GM23248 (cell line): ENCODE results near the gene ARHGEF25. TPM values are rescaled to one million over a fixed set of nuclear protein-coding genes. Genes with fewer than 3 reads are reported as not detected.

Experiments used
- DNase-seq: peaks from one replicate; pipeline ENCODE4 v3.0.0-alpha.2; 2015
- H2AFZ ChIP-seq: fragments of 200-600 bp; sonication (generic); 2 replicates; pipeline ENCODE4 v1.6.1; 2016; ENCODE audit warnings: antibody characterized with exemption
- H3F3A ChIP-seq: fragments of 200-600 bp; sonication (generic); 2 replicates; pipeline ENCODE4 v1.6.1; 2016; ENCODE audit warnings: mild to moderate bottlenecking, antibody characterized with exemption, mixed run types; ENCODE audit not compliant: insufficient read depth
- H3K27ac ChIP-seq: fragments of 200-600 bp; sonication (generic); 2 replicates; pipeline ENCODE4 v1.5.1; 2016; ENCODE audit warnings: mild to moderate bottlenecking
- H3K27me3 ChIP-seq: fragments of 200-600 bp; sonication (generic); replicated peaks from 2 replicates; pipeline ENCODE4 v1.6.1; 2016; ENCODE audit warnings: mild to moderate bottlenecking; ENCODE audit not compliant: insufficient read depth
- H3K36me3 ChIP-seq: fragments of 200-600 bp; sonication (generic); 2 replicates; pipeline ENCODE4 v1.6.1; 2016; ENCODE audit warnings: low read depth, mild to moderate bottlenecking
- H3K4me1 ChIP-seq: fragments of 200-600 bp; sonication (generic); 2 replicates; pipeline ENCODE4 v1.6.1; 2016; ENCODE audit warnings: mild to moderate bottlenecking; ENCODE audit not compliant: insufficient read depth
- H3K4me2 ChIP-seq: fragments of 200-600 bp; sonication (generic); one replicate; pipeline ENCODE4 v1.6.1; 2016; ENCODE audit warnings: mild to moderate bottlenecking; ENCODE audit not compliant: unreplicated experiment
- H3K4me3 ChIP-seq: fragments of 200-600 bp; sonication (generic); 2 replicates; pipeline ENCODE4 v1.5.1; 2016; ENCODE audit warnings: mild to moderate bottlenecking
- H3K79me2 ChIP-seq: fragments of 200-600 bp; sonication (generic); 2 replicates; pipeline ENCODE4 v1.6.1; 2016; ENCODE audit warnings: mild to moderate bottlenecking; ENCODE audit not compliant: insufficient read depth
- H3K9ac ChIP-seq: fragments of 200-600 bp; sonication (generic); 2 replicates; pipeline ENCODE4 v1.6.1; 2016; ENCODE audit warnings: mild to moderate bottlenecking
- H3K9me2 ChIP-seq: fragments of 200-600 bp; sonication (generic); 2 replicates; pipeline ENCODE4 v1.6.1; 2016; ENCODE audit warnings: mixed run types, mild to moderate bottlenecking, moderate library complexity; ENCODE audit not compliant: insufficient read depth
- H3K9me3 ChIP-seq: fragments of 200-600 bp; sonication (generic); one replicate; pipeline ENCODE4 v1.6.1; 2017; ENCODE audit warnings: low read depth
- H4K20me1 ChIP-seq: fragments of 200-600 bp; sonication (generic); 2 replicates; pipeline ENCODE4 v1.6.0; 2016; ENCODE audit not compliant: insufficient read depth
- EZH2 ChIP-seq: fragments of 200-600 bp; sonication (generic); IDR thresholded peaks from 2 replicates; pipeline ENCODE4 v1.6.1; 2018; ENCODE audit warnings: antibody characterized with exemption, mild to moderate bottlenecking; ENCODE audit not compliant: insufficient read depth, poor library complexity, severe bottlenecking
- EZH2phosphoT487 ChIP-seq: fragments of 200-600 bp; sonication (generic); IDR thresholded peaks from 2 replicates; pipeline ENCODE4 v1.6.1; 2018; ENCODE audit warnings: antibody characterized with exemption, moderate library complexity, mild to moderate bottlenecking, low read depth; ENCODE audit not compliant: insufficient read depth
- WGBS, 2 experiments: methylation state at CpG; one replicate each; pipeline ENCODE4 v1.1.6; 2015 to 2017; ENCODE audit warnings: low lambda C conversion rate in 2 of 2, low coverage in 1 of 2; ENCODE audit errors: missing lambda C conversion rate in 2 of 2; 5-methylcytosine and 5-hydroxymethylcytosine counted together
- in situ Hi-C: fragments of 300-500 bp; cut with MboI; formaldehyde crosslinking; loops from 2 replicates; pipeline ENCODE4 v1.15.0; 2020
- polyA plus RNA-seq: library from polyadenylated mRNA; unstranded; fragments of >200 nt; fragmentation: Nextera tagmentation; extraction: Ambion mirVana; gene quantifications from 2 replicates; pipeline ENCODE4 v1.2.1, GENCODE V29; 2016
- total RNA-seq: library from RNA; depleted of rRNA; stranded (reverse); fragments of >200 nt; shearing (Covaris generic); gene quantifications from 2 replicates; pipeline ENCODE4 v1.2.3, GENCODE V29; 2014

Gene ARHGEF25
- total and polyA plus RNA-seq, 2 experiments from 2014 or later, result 0.60 to 24.2 TPM

DNA sequence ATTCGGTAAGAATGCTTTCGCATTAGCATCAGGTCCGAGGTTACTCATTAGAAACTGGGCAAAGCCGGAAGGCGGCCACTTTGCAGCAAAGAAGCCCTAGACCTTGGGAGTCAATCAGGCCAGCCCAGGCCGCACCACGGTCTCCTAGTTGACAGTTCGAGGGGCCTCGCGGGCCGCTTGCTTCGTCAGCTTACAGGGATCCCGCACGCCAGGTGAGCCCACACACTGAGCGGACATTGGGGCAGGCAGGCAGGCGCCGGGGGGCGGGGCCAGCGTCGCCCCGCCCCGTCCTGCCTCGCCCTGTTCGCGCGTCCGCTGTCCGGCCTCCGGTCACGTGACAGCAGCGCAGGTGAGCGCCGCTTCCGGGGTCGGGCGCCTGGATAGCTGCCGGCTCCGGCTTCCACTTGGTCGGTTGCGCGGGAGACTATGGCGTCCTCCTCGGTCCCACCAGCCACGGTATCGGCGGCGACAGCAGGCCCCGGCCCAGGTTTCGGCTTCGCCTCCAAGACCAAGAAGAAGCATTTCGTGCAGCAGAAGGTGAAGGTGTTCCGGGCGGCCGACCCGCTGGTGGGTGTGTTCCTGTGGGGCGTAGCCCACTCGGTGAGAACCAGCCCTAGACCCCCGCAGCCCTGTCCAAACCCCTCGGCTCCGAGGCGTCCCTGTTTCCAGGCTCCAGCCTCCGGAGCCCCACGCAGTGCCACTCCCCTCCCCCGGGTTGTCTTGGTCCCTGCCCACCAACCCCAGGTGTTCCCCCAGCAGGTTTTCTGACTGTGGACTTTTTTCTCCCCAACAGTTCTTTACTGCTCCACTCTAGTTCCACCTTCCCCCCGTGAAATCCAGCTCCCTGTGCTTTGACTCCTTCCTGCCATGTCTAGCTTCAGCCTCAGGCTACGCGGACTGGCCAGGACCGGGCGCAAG, 20.1 kb upstream of the ARHGEF25 start, which contains the start of gene PIP4K2C:
Gene PIP4K2C (plus strand): TSS at position 329 of the 918 bp plus-strand sequence. CDS start 98 bp downstream, at position 427.
- H3K36me3 ChIP-seq, result no peaks in the 10 kb centered on the region; the same call in 1 of the 2 replicates
- peak within 1 kb of the TSS; percentile 95 for H2AFZ ChIP-seq
- no peaks in the 10 kb centered on the region for H3K9me3 ChIP-seq
- peaks cover 6% of the 10 kb centered on the region; the same call in 1 of the 2 replicates for H3K27me3 ChIP-seq
- peak within 1 kb of the TSS; percentile 94 for H3K4me2 ChIP-seq
- WGBS, 2 experiments, result 3 to 4% methylated on average over 52 to 66 of the region's 69 CpGs
- no peak within 1 kb of the TSS for H3K27ac ChIP-seq
- H3K4me1 ChIP-seq, result peaks cover 15% of the 10 kb centered on the region
- peak within 1 kb of the TSS; percentile 78 for H3K9ac ChIP-seq
- H3K9me2 ChIP-seq, result no peaks in the 10 kb centered on the region
- in situ Hi-C loops, result no loop called here
- H3F3A ChIP-seq, result 0 out of 2 replicates have a peak, but pooled peaks cover 5% of the 10 kb centered on the region
- DNase-seq, result peak; percentile 78
- H3K79me2 ChIP-seq, result no peaks in the 10 kb centered on the region
- peak within 1 kb of the TSS; percentile 94 for H3K4me3 ChIP-seq
- TF ChIP-seq EZH2 (no peak), EZH2phosphoT487 (no peak)
- H4K20me1 ChIP-seq, result no peaks in the 10 kb centered on the region

DNA sequence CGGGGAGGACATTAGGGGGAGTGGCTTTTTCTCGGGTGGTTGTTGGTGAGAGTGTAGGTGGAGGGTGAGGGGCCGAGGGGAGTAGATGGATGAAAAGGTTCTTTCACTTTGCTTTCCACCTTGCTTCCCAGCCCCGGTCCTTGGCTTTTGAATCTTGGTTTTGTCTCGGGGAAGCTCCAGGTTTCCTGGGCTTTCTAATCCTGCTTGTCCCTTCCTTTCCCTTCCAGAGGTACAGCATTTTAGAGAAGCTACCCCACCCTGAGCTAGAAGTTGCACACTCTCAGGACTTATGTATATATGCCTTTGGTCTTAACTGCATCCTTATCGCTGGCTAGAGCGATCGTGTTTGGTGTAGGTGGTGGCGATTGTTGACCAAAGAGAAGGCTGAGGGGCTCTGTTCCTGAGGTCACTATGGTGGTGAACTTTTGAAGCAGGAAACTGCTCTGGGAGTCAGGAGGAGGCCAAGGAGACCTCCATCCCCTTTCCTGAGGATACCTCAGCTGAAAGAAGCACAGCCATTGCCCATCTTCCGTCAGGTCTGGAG, 19.4 kb upstream of the ARHGEF25 start:
- Histone ChIP-seq H3K4me1 (peaks cover 15% of the 10 kb centered on the region), H3K27me3 (peaks cover 6% of the 10 kb centered on the region; the same call in 1 of the 2 replicates), H2AFZ (peak overlapping the region; percentile 95), H3K9me2 (no peaks in the 10 kb centered on the region), H3K4me2 (peak overlapping the region; percentile 94), H3K27ac (no peak overlapping the region), H3K36me3 (peaks cover 4% of the 10 kb centered on the region; the same call in 1 of the 2 replicates), H3K9me3 (no peaks in the 10 kb centered on the region), H3K4me3 (peak overlapping the region; percentile 94), H4K20me1 (no peaks in the 10 kb centered on the region), H3K9ac (peak overlapping the region; percentile 78), H3F3A (0 out of 2 replicates have a peak, but pooled peaks cover 5% of the 10 kb centered on the region), H3K79me2 (no peaks in the 10 kb centered on the region)
- TF ChIP-seq EZH2 (no peak), EZH2phosphoT487 (no peak)
- DNase-seq, result no peak
- 51 to 52% methylated on average over 10 of the region's 10 CpGs for WGBS, 2 experiments
- in situ Hi-C loops, result no loop called here

DNA sequence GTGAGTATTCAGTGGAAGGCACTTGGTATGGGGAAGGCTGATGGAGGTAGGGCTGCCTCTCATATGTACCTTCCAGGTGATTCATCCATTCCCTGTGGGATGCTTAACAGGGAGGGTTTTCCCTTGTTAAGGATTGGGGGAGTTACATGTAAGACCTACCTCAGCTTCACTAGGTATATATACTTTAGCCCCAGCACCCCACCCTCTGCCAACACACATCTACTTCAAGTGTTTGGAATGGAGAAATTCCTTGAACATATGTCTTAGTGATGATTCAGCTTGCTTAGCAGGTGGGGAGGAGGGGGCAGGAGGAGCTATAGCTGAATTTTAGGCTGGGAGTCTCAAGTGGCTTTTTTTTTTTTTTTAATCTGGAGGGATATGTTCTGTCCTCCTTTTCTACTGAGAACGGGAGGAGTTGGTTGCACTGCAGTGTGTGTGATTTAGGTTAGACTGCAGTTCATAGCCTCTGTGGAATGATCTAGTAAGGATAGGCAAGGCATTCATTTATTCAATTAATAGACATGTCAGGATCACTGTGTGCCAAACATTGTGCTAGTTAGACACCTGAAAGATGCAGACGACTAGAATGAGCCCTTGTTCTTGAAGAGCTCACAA, 18.6 kb upstream of the ARHGEF25 start:
- H3K27ac ChIP-seq, result no peak overlapping the region
- H3K27me3 ChIP-seq, result peaks cover 6% of the 10 kb centered on the region; the same call in 1 of the 2 replicates
- H3K36me3 ChIP-seq, result peaks cover 4% of the 10 kb centered on the region; the same call in 1 of the 2 replicates
- H3F3A ChIP-seq, result 0 out of 2 replicates have a peak, but pooled peaks cover 5% of the 10 kb centered on the region
- DNase-seq, result peak; percentile 36
- no peaks in the 10 kb centered on the region for H3K9me3 ChIP-seq
- TF ChIP-seq EZH2phosphoT487 (no peak), EZH2 (no peak)
- no peak overlapping the region for H3K4me2 ChIP-seq
- H2AFZ ChIP-seq, result no peak overlapping the region
- in situ Hi-C loops, result no loop called here
- H3K79me2 ChIP-seq, result no peaks in the 10 kb centered on the region
- H3K4me3 ChIP-seq, result 0 out of 2 replicates have a peak overlapping the region, but pooled peaks have one; percentile 94
- no peaks in the 10 kb centered on the region for H3K9me2 ChIP-seq
- no peak overlapping the region for H3K9ac ChIP-seq
- 89 to 95% methylated on average over 2 of the region's 2 CpGs for WGBS, 2 experiments
- H4K20me1 ChIP-seq, result no peaks in the 10 kb centered on the region
- peaks cover 15% of the 10 kb centered on the region for H3K4me1 ChIP-seq

DNA sequence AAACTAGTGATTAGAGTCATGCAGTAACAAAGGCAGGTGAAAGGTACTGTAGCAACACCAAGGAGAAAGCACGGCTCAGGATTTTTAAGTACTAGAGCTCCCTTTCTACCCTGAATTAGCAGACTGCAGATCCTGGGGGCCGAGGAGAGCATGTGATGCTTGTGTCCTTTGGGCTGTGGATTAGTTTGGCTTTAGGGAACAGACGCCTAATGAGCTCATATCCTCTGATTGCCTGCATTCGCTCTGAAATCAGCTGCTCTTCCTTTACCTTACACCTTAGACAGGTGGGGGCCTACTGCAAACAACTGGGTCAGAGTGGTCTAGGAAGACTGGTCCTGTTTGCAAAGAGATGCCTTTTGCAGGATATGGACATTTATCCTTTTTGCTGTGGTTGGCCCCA, 18.0 kb upstream of the ARHGEF25 start:
- 0 out of 2 replicates have a peak, but pooled peaks cover 5% of the 10 kb centered on the region for H3F3A ChIP-seq
- no peaks in the 10 kb centered on the region for H3K9me2 ChIP-seq
- no peaks in the 10 kb centered on the region for H4K20me1 ChIP-seq
- peaks cover 15% of the 10 kb centered on the region for H3K4me1 ChIP-seq
- no peak for DNase-seq
- no peak overlapping the region for H3K4me2 ChIP-seq
- no peaks in the 10 kb centered on the region for H3K9me3 ChIP-seq
- H3K9ac ChIP-seq, result no peak overlapping the region
- H3K27me3 ChIP-seq, result peaks cover under 1% of the 10 kb centered on the region; the same call in 1 of the 2 replicates
- in situ Hi-C loops, result no loop called here
- peaks cover 4% of the 10 kb centered on the region; the same call in 1 of the 2 replicates for H3K36me3 ChIP-seq
- 90 to 96% methylated on average over 4 of the region's 4 CpGs for WGBS, 2 experiments
- no peak overlapping the region for H2AFZ ChIP-seq
- no peaks in the 10 kb centered on the region for H3K79me2 ChIP-seq
- H3K27ac ChIP-seq, result no peak overlapping the region
- H3K4me3 ChIP-seq, result no peak overlapping the region
- TF ChIP-seq EZH2, result no peak
- TF ChIP-seq EZH2phosphoT487, result no peak
